GM18508 (cell line): Measurements from ENCODE around the gene C10orf90.

Experiments used
- ATAC-seq: cut with Tn5 transposase; IDR thresholded peaks from one replicate; pipeline ENCODE4 v1.9.1; 2021; ENCODE audit warnings: moderate number of reproducible peaks; ENCODE audit not compliant: insufficient read depth, unreplicated experiment

Gene C10orf90

DNA sequence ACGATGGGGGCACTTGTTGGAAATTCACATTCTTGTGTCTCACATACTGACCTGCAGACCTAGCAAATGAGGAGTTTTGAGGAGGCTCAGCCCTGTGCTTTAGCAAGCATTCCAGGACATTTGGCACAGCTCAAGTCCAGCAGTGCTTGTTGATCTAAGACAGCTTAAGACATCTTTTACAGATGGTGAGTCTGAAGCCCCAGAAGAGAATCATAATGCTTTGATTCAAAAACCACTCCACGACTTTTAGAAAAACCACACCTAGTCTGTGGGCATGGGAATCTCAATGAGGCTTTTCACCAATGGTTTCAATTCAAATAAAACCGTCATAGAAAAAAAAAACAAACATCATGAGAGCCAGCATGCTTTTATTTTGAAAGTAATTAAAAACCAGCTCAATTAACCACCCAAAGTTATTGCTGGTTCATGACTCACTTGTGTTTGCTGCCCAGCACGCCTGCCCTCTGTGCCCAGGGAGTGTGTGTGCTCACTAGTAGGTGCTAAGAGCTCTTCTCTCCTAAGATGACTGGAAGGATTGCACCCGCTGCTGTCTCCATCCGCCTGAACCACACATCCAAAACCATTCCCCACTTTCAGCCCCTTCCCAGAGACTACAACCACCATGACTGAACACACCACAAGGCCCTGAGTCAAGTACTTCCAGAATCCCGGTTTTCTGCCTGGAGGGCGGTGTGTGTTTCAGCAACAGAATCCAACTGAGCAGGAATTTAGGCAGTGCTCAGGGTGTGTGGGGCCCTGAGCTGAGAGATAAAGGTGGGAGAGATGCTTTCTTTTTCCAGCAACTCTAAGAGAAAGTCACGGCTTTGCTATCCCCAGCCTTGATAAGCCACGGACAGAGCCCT, 152.0 kb downstream of the C10orf90 start:
- no peak for ATAC-seq

- no peak for ATAC-seq
Observed at GRCh38 chr10:126516515-126516914, 154.0 kb downstream of the C10orf90 start.

DNA sequence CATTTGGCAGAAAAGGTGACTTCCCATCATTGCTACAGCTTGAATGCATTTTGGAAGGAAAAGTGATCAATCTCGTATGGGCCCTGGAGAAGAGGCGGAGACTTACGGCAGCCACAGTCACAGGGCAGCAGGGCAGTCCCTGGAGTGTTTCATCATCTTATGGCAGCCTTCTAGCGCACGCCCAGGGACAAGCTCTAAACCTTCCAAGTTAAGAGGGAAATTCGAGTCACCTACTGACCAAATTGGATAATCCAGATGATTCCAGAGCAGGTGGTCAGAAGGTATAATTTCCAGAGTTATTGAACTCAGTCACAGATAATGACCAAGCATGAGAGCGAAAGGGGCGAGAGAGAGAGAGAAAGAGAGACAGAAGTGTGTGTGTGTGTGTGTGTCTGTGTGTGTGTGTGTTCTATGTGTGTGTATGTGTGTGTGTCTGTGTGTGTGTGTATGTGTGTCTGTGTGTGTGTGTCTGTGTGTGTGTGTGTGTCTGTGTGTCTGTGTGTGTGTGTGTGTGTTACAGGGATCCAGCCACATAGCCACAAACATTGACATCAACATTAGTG, 158.5 kb downstream of the C10orf90 start:
- ATAC-seq, result no peak

- no peak for ATAC-seq
Observed at GRCh38 chr10:126509182-126509581, 161.3 kb downstream of the C10orf90 start.

- no peak for ATAC-seq
Observed at GRCh38 chr10:126508535-126509040, 161.9 kb downstream of the C10orf90 start.

GRCh38 chr10:126504761-126505112, 165.8 kb downstream of the C10orf90 start:
- no peak for ATAC-seq

GRCh38 chr10:126504063-126504760, 166.3 kb downstream of the C10orf90 start:
- ATAC-seq, result no peak

- ATAC-seq, result no peak
Observed at GRCh38 chr10:126503392-126504062, 167.0 kb downstream of the C10orf90 start.

DNA sequence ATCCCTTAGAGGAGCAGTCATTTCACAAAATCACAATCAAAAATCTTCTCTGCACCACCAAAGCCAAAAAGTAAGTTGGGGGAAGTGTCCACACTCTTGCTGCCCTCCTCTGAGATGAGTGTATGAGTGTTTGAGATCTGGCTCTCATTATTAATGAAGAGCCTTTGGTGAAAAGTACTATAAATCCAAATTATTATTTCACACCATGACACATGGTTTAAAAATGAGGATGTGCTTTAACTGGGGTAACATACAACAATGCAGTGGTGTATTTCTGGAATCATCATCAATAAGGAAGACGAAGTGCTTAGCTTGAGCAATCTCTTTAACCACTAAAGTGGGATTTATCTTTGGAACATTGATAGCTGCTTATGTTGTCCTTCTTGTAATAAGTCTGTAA, 168.1 kb downstream of the C10orf90 start:
- no peak for ATAC-seq

DNA sequence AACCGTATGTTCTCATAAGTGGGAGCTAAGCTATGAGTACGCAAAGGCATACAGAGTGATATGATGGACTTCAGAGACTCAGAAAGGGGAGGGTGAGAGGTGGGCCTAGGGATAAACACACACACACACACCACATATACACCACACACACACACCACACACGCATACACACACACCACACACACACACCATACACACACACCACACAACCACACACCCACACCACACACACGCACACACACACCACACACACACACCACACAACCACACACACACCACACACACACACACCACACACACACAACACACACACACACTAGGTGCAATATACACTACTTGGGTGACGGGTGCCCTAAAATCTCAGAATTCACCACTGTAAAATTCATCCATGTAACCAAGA, 168.7 kb downstream of the C10orf90 start:
- ATAC-seq, result no peak

- no peak for ATAC-seq
Observed at GRCh38 chr10:126500866-126501265, 169.6 kb downstream of the C10orf90 start.

DNA sequence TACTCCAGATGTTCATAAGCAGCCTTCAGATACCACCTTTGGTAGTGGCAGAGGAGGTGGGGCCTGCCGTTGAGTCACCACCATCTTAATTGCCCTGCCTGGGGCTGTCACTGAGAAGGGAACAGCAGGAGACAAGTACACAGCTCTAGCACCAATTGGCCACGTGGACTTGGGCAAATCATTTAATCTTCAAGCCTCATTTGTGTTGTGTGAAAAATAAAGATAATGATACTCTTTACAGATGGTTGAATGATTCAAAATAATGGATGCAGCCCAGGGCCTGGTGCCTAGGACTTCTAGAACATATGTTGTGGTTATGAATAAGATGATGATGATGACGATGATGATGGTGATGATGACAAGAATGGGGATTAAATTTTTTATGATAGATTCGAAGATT, 170.3 kb downstream of the C10orf90 start:
- ATAC-seq, result no peak

DNA sequence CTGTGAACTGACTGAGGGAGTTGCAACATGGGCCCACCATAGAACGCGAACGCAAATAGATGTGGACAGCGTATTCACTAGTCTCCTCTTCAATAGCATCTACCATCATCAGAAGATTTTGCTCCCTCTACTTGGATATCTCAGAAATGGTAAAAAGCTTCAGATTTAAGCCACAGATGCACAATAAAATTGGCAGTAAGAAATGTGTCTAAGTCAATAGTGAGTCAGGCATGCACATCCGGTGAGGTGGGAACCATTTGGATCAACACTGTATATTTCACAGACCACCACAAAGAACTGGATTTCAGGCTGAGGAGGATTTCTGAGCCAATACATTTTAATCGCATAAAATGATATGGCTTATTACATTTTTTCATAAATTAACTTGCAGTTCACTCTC, 170.7 kb downstream of the C10orf90 start:
- no peak for ATAC-seq

DNA sequence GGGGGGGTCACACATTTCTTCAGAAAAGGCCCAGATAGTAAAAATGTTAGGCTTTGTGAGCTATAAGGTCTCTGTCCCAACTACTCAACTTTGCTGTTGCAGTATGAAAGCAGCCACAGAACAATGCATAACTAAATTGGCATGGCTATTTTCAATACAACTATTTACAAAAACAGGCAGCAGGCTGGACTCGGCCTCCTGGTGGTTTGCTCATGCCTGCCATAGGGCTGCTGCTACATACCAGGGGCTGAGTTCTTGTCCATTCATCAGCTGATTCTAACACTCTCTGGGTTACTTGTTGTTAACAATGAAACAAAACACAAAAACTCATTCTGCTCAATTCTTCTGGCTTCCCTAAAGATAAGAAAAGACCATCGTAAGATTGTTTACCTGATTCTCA, 172.8 kb downstream of the C10orf90 start:
- ATAC-seq, result no peak

DNA sequence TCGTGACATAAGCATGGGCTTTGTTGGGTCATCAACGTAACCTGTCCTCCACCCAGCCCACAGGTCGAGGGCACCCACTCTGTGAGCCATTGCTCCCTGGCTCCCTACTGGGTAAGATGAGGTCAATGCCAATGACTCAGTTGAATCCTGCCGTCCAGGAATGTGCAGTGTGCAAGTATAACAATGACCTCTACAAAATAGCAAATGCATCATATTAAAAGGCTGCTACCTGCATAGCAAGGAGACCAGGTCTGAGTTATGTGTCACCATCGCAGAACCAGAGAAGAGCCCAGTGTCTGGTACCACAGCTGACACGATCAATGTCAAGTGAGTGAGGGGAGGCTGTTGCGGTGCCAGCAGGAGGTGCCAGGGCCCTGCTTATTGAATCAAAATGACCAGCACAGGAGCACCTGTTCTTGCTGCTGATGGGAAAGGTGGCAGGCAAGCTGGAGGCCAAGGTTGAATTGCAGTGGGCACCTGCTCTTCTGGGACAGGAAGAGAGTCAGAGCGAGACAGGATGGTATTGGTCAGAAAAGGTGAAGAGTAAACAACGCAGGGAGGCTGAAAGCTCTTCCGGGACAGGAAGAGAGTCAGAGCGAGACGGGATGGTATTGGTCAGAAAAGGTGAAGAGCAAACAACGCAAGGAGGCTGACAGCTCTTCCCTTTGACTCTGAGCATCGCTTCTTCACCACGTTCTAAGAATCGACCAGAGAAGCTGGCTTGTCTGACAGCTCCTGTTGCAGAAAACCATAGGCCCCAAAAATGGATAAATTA, 173.5 kb downstream of the C10orf90 start:
- no peak for ATAC-seq

DNA sequence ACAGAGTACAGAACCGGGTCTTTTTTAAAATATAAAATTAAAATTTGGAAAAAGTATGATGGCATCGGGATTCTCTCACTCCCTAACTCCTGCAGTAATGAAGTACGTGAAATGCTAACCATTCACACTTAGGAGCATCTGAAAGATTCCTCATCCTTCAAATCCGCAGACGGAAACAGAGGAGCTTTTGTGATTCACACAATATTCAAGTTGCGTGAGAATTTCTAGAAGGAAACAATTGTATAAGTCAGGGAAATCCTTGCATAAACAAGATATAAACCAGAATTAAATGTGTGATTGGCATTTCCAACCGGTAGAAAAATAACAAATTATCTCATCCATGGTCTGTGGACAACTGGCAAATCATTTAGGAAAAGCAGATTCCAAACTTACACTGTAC, 179.0 kb downstream of the C10orf90 start:
- no peak for ATAC-seq

- no peak for ATAC-seq
Observed at GRCh38 chr10:126481181-126481580, 189.3 kb downstream of the C10orf90 start.

GRCh38 chr10:126480648-126481047, 189.8 kb downstream of the C10orf90 start:
- no peak for ATAC-seq

DNA sequence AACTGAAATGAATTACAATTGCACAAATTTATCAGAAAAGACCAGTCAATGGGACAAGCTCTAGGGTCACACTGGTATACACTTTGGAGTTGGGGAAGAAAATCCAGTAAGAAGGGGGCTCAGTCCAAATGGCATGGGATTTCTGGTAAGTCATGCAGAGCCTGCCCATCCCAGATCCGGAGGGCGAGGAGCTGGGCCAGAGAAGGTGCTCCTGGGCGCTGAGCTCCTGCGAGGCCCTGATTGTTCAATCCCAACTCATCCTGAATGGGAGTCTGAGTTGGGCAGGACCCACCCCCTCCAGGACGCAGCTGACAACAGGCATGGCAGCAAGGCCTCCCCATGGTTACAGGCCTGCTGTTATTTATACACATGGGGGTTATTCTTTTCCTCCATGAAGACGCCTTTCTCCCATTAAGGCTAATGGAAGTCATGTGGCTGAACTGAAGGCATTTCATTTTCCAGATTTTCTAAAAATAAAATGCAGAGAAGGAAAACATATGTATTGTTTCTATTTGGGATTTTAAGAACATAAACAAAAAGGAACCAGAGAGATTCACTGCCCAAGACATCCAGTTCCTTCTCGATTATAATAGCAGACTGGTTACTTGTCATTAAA, 191.1 kb downstream of the C10orf90 start:
- no peak for ATAC-seq

DNA sequence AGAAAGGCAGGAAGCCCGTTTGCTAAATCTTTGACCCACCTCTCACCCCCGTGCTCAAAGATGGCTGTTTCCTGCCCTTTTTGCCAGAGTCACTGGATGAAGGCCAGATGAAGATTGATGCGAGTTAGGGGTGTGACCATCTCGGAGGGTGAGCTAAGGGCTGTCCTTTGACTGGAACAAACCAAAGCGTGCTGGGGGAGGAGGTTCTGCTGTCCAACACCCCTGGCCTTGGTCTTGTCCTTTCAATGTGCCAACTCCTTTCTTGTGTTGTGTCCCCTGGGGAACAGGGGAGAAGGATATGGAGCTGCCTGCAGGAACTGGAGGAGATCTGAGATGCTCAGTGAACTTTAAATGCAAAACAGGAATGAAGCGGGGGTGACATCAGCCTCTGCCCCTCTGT, 191.9 kb downstream of the C10orf90 start:
- no peak for ATAC-seq
